GM10847 (cell line): ENCODE measurements around the gene PTGS1.

Experiments
- POLR2A ChIP-seq: IDR thresholded peaks from 2 replicates; pipeline ENCODE4 v1.6.1; 2011; ENCODE audit not compliant: insufficient read length; ENCODE audit errors: extremely low read depth

The PTGS1 gene

DNA sequence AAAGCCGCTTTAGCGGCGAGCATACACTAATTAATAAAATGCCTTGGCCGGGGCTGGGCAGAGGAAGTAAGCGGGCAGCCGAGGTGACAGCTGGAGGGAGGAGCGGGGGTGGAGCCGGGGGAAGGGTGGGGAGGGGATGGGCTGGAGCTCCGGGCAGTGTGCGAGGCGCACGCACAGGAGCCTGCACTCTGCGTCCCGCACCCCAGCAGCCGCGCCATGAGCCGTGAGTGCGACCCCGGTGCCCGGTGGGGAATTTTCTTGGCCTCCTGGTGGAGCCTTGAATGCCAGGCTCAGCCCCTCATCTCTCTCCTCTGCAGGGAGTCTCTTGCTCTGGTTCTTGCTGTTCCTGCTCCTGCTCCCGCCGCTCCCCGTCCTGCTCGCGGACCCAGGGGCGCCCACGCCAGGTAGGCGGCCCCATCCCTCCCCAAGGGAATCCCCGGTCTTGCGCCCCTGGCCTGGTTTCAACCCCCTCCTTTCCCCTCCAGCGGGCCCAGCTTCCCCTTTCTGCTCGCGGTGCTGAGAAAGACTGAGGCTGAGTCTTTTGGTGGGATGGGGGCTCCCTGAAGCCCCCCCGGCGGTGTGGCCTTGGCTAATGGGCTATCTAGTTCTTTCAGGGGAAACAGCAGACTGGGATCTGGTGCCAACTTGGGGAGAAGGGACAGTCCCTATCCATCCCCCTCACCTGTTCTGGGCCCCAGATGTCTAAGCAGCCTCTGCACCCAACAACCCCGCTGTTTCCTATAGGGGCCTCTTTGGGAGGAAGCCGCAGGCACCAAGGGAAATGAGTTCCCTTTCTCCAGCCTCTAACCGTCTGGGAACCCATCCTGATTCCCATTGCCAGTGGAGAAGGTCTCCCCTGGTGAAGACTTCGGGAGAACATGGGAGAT, at the start of gene PTGS1:
PTGS1 (plus strand) TSS at position 156 of the 887 bp plus-strand sequence; CDS start at position 217, 61 bp downstream.
- no peak for TF ChIP-seq POLR2A

DNA sequence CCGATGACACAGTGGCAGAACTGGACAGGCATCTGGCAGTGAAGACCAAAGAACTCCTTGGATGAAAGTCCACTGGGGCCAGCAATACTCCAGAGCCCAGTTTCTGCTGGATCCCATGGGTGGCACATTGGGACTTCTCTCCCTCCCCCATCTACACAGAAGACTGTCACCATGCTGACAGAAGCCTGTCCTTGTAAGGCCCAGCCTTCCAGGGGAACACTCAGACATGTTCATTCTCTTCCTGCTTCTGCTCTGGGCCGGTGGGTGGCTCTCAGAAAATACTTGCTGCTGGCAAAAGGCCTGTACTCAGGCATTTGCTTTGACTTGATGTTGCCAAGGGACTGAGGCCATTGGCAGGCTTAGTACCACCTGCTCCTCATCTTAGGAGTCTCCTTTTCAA, 48.3 kb upstream of the PTGS1 start:
- TF ChIP-seq POLR2A = no peak

DNA sequence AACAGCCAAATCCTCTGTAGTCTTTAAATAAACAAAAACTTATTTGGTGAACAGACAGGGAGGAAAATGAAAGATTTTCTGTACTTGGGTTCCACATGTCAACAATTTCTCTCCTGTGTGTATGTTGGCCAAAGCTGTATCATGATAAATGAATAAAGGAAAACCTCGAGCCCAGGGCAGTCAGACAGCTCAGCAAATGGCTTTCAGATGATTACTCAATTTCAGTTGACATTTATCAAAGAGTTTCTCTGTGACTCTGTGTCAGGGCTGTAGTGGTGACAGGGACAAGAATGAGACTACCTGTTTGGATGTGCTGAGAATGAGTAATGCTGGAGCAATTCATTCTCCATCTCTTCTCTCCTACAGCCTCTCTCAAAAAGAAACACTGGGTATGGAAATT, 45.7 kb upstream of the PTGS1 start:
- no peak for TF ChIP-seq POLR2A

DNA sequence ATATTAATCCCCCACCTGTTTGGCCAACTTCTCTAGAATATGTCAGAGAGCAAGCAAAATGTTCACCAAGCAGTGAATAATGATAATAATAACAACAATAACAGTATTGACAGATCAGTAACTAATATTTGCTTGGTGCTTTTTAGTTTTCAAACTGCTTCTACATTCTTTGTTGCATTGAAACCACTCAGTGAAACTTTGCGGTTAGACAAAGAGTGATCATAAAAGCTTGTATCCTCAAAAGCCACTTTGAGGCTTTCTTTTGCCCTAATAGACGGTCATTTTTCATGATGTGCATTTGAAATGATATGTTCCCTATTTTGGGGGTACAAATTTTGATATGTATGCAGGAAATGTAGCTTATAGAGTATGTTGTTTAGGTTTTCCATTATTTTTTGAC, 43.6 kb upstream of the PTGS1 start:
- no peak for TF ChIP-seq POLR2A

DNA sequence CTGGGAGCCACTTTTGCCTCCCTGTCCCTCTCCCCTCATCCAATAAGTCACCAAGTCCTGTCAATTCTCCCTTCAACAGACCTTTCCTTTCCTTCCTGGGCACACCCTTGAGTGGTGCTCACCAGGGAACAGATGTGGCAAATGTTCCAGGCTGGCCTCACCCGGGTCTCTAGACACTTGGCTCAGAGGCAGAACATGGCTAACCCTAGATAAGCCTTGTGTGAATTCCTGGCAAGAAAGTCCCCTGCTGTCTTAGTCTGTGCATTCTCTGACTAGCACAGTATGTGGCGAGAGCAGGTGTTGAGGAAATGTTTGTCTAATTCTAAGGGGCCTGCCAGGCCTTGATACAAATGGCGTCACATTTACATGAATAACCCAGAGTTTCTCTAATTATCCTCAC, 41.2 kb upstream of the PTGS1 start:
- no peak for TF ChIP-seq POLR2A

DNA sequence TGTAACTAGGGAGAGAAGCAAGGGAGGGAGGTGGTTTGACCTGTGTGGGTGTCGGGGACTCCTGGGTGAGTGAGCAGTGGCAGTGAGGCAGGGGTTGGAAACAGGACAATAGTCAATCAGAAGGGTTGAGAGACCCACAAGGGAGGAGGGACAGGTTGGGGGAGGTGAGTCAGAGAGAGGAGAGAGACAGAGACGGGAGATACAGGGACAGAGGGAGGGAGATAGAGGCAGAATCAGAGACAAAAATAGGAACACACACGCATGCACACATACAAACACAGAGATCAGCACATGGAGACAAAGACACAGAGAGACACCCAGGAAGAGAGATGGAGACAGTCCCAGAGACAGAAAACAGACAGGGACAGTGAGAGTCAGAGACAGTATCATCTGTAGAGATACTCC, 39.3 kb upstream of the PTGS1 start:
- no peak for TF ChIP-seq POLR2A

DNA sequence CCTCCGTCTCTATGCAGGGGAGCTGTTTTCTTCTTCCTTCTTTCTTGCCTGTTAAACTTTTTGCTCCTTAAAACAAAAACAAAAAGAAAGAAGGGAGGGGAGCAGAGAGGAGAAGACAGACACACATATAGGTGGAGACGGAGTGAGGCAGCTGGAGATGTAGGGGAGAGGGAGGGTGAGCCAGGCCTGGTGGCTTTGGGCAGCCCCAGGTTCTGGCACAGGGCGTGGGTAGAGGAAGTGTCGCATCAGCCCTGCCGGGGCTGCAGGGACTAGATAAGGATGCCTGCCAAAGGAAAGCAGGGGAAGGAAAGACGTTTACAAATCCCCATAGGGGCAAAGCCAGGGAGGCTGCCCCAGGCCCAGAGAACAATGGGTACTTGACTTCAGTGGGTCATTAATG, 38.7 kb upstream of the PTGS1 start:
- TF ChIP-seq POLR2A = no peak

DNA sequence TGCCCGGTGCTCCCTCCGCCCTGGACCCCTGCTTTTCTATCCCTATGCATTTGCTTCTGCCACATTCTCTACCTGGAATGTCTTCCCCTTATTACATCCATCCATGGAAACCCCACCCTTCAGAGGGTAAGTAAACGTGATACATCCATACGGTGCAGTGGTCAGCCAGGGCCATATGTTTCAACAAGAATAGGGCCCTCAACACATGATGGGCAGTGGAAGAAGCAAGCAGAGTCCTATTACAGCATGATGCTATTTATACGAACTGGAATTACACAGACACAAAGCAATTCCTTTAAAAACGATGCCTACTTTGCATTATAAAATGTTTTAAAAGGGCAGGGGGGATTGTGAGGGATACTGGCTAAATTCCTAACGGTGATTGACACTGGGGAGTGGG, 38.2 kb upstream of the PTGS1 start:
- no peak for TF ChIP-seq POLR2A

DNA sequence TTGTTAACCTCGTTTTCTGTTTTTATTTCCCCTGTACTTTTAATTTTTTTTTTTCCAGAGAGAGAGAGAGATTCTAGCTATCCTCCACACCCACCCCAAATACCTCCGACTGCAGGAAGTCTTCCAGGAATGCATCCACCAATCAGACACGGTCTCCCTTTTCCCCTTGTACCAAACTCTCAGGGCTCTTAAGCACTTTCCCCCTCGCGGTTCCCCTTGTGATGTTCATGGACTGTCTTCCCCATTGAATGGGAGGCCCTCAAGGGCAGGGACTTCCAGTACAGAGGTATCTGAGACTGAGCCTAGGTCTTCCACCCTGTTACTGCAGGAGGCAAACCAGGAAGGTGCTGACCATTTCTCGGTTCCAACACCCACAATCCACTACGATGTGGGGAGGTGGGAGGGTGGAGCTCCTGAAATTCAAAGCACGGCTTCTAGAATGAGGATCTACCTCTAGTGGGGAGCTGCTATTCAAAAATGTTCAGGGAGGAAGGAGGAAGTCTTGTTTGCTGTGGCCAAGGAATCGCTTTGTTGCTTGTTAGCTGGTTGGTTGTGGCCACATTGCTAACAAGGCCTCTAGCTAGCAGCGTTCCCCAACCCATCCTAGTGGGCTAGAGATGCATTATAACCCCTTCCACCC, 37.5 kb upstream of the PTGS1 start:
- TF ChIP-seq POLR2A = no peak

DNA sequence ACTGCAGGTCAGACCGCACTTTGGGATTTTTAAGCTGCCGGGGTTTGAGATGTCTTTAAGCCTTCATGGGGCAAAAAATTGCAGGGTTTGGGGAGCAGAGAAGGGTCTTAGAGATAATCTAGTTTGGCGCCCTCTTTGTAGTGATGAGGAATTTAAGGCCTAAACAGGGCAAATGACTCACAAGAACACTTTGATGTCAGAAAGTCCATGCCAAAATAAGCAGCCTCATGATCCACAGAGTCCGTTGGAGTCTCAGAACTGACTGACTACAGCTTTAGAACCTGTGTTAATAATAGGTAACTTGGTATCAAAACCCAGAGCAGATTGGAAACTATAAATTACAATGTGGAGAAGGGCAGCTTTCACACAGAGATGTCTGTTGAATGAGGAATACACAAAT, 35.9 kb upstream of the PTGS1 start:
- TF ChIP-seq POLR2A = no peak

DNA sequence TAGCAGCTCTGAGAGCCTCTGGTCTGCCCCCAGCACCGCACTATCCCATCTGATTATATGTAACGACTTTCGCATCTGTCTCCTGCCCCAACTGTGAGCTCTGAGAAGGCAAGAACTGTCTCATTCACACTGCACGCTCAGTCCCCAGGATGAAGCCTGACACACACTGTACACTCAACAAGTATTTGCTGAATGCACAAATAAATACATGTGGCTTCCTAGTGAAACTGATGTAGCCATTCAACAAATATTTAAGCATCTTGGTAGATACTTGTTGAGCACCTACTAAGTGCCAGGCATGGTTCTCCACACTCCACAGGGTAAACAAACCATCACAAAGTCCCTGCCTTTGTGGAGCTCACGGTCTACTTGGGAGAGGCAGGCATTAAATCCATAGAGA, 34.6 kb upstream of the PTGS1 start:
- no peak for TF ChIP-seq POLR2A

DNA sequence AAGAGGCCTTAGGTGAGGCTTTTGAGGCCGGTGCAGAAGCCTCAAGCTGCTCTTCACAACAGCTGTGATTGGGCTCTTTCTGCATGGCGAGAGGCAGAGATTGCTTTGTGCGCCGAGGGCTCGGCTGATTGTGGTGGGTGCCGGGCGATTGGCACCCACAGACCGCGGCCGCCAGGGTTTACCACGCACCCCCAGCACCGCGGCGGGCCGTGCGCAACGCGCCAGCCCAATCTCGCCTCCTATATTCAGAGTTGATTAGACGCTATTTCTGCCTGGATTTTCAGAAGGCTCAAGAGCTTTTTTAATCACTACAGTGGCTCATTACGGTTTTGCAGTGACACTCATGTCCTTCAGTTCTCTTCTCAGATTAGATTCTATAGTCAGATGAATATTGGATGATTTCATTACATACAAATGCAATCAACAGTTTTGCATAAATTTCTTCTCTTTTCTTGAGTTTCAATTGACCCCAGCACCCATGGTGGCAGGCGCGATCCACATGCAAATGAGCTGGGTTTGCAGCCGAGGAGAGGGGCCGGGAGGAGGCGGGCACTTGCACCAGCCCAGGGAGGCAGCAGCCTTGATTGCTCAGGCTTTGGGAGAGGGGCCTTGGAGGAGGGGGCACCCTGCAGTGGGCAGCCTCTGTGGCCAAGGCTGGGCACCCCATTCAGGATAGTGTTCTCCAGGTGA, 33.8 kb upstream of the PTGS1 start:
- no peak for TF ChIP-seq POLR2A

DNA sequence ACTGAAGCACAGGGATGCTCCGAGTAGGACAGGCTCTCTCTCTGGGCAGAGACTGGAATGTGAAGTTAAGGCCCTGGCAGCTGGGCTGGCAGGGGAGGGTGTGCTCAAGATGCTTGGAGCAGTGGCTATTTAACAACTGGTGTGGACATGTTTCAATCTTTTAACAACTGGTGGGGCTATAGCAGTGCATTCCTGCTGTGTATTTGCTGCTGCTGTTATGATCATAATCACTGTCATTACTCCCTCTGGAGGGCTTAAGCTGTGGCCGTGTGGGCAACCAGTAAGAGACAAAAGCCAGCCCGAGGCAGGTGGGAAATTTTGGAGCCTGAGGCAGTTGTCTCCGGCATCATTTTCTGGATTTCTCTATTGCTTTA, 33.3 kb upstream of the PTGS1 start:
- no peak for TF ChIP-seq POLR2A

DNA sequence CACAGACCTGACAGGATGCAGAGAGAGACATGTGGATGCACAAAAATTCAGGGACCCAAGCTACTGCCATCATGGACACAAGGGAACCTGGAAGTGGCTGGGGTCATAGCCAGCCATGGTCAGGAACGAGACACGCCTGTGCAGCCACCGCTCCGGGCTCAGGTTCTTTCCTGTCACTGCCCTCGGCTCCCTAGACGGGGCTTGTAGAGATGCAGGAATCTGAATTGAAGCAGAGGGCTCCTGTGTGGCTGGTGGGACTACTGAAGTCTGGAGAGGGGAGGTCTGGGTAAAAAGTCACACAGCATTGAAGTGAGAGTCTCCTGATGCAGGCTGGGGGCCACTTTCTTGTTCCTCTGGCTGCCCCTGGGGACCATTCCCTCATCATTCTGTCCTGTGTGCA, 32.3 kb upstream of the PTGS1 start:
- no peak for TF ChIP-seq POLR2A

DNA sequence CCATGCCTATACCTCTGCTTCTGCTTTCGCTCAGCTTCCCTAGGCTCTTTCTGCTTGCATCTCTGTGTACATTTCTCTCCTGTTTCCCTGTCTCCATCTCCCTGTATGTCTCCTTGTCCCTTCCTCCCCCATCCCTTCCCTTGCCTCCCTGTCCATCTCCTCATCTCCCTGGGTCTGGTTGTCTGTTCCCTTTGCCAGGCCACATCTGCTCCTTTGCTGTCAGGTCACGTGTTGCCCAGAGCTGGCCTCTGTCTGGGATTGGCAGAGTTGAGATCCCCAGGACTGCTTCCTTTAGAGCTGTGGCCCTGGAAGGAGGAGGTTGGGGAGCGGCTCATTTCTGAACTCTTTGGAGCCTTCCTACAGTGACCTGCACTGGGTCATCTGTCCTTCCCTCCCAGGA, 31.8 kb upstream of the PTGS1 start:
- TF ChIP-seq POLR2A = no peak

DNA sequence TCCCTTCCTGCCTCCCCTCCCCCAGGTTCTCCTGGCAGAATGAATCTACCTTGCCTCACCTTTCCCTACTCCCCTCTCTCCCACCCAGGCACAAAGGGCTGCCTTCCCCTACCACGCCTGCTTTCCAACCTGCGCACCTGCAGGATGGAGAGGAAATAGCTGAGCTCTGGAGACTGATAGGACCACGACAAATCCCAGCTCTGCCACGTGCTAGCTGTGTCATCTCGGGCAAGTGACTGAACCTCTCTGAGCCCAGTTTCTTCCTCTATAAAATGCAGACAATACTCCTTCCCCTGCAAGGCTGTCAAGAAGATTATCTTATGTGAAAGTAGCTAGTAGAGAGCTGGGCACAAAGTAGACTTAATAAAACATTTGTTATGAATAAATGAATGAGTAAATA, 31.2 kb upstream of the PTGS1 start:
- TF ChIP-seq POLR2A = no peak
